SK-N-SH treated with all-trans-retinoic acid at 6 μM for 48 hours (cell line): ENCODE measurements around the gene SMARCA2.

Source experiments
- ATAC-seq: fragments of 200-7000 bp; cut with Tn5 transposase; 3 replicates; pipeline ENCODE4 v1.9.1; 2020; ENCODE audit warnings: mild to moderate bottlenecking, moderate library complexity
- ARNTL ChIP-seq: fragments of 450-650 bp; formaldehyde crosslinking; IDR thresholded peaks from 2 replicates; pipeline ENCODE4 v1.5.0; 2020; ENCODE audit warnings: low read depth, mild to moderate bottlenecking, moderate library complexity, borderline replicate concordance
- BACH2 ChIP-seq: fragments of 250-450 bp; sonication (Bioruptor Pico); IDR thresholded peaks from 2 replicates; pipeline ENCODE4 v1.9.0; 2021; ENCODE audit warnings: mild to moderate bottlenecking, borderline replicate concordance
- CSDC2 ChIP-seq: fragments of 250-450 bp; sonication (Bioruptor Pico); IDR thresholded peaks from 2 replicates; pipeline ENCODE4 v1.5.0; 2020; ENCODE audit warnings: mild to moderate bottlenecking, moderate library complexity
- ESRRG ChIP-seq: fragments of 250-450 bp; sonication (Bioruptor Pico); IDR thresholded peaks from 2 replicates; pipeline ENCODE4 v1.6.1; 2021; ENCODE audit warnings: mild to moderate bottlenecking
- GLIS3 ChIP-seq: fragments of 250-450 bp; sonication (Bioruptor Pico); IDR thresholded peaks from 2 replicates; pipeline ENCODE4 v1.5.0; 2020; ENCODE audit warnings: mild to moderate bottlenecking, moderate library complexity
- ISL1 ChIP-seq: fragments of 250-450 bp; sonication (Bioruptor Pico); IDR thresholded peaks from 2 replicates; pipeline ENCODE4 v2.1.2; 2022; ENCODE audit warnings: mild to moderate bottlenecking, moderate library complexity
- OSR1 ChIP-seq: fragments of 250-450 bp; sonication (Bioruptor Pico); IDR thresholded peaks from 2 replicates; pipeline ENCODE4 v1.8.0; 2022; ENCODE audit warnings: moderate library complexity, mild to moderate bottlenecking, inconsistent platforms
- PPARA ChIP-seq: fragments of 250-450 bp; sonication (Bioruptor Pico); IDR thresholded peaks from 2 replicates; pipeline ENCODE4 v1.5.0; 2020; ENCODE audit warnings: mild to moderate bottlenecking, borderline replicate concordance
- RARB ChIP-seq: fragments of 250-450 bp; sonication (Bioruptor Pico); IDR thresholded peaks from 2 replicates; pipeline ENCODE4 v1.8.0; 2021; ENCODE audit warnings: mild to moderate bottlenecking, moderate library complexity
- SNAI2 ChIP-seq: fragments of 250-450 bp; sonication (Bioruptor Pico); IDR thresholded peaks from 2 replicates; pipeline ENCODE4 v1.5.0; 2020; ENCODE audit warnings: mild to moderate bottlenecking, moderate library complexity
- TCF4 ChIP-seq: fragments of 250-450 bp; sonication (Bioruptor Pico); IDR thresholded peaks from 2 replicates; pipeline ENCODE4 v1.8.0; 2021; ENCODE audit warnings: mild to moderate bottlenecking, moderate library complexity, borderline replicate concordance
- ZC3H10 ChIP-seq: fragments of 250-450 bp; sonication (Bioruptor Pico); IDR thresholded peaks from 2 replicates; pipeline ENCODE4 v1.5.1; 2021; ENCODE audit warnings: mild to moderate bottlenecking, moderate library complexity
- ZFP3 ChIP-seq: fragments of 250-450 bp; sonication (Bioruptor Pico); IDR thresholded peaks from 2 replicates; pipeline ENCODE4 v1.5.0; 2020; ENCODE audit warnings: mild to moderate bottlenecking, moderate library complexity
- ZFP30 ChIP-seq: fragments of 450-650 bp; formaldehyde crosslinking; IDR thresholded peaks from 2 replicates; pipeline ENCODE4 v1.5.0; 2022; ENCODE audit warnings: mild to moderate bottlenecking, moderate library complexity
- ZNF565 ChIP-seq: fragments of 450-650 bp; formaldehyde crosslinking; conservative IDR thresholded peaks from 2 replicates; pipeline ENCODE4 v1.5.0; 2020; ENCODE audit warnings: low read depth, mild to moderate bottlenecking, moderate library complexity
- TF ChIP-seq, protein P1 (sequence below): fragments of 250-450 bp; sonication (Bioruptor Pico); IDR thresholded peaks from 2 replicates; pipeline ENCODE4 v1.5.1; 2021; ENCODE audit warnings: mild to moderate bottlenecking, moderate library complexity
- TF ChIP-seq, protein P2 (sequence below): fragments of 250-450 bp; sonication (Bioruptor Pico); IDR thresholded peaks from 2 replicates; pipeline ENCODE4 v1.5.0; 2020; ENCODE audit warnings: mild to moderate bottlenecking, moderate library complexity
- TF ChIP-seq, protein P3 (sequence below): fragments of 250-450 bp; sonication (Bioruptor Pico); IDR thresholded peaks from 2 replicates; pipeline ENCODE4 v1.8.0; 2020; ENCODE audit warnings: mild to moderate bottlenecking, moderate library complexity, borderline replicate concordance
- TF ChIP-seq, protein P4 (sequence below): fragments of 250-450 bp; sonication (Bioruptor Pico); IDR thresholded peaks from 2 replicates; pipeline ENCODE4 v1.5.1; 2020; ENCODE audit warnings: low read depth, mild to moderate bottlenecking, moderate library complexity

Gene SMARCA2

DNA sequence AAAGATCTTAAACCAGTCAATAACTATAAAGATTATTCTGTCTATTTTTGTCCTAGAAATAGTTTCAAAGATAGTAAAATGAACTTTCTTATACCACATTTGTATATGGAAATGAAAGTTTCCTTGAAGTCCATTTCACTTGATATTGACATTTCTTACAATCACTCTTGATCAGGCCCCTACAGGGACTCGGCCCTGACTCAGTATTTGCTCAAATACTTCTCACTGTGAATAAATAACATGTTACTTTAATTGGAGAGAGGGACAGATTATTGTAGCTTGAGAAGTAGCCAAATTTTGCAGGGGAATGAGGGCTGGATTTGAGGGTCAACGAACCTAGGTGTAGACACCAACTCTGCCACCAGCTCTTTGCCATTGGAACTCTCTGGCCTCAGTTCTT, 25.6 kb upstream of the SMARCA2 start:
- TF ChIP-seq ZC3H10 (no peak), ARNTL (no peak), ZFP30 (CRISPR knock-in tag) (no peak), RARB (CRISPR knock-in tag) (no peak), ZFP3 (CRISPR knock-in tag) (no peak), GLIS3 (no peak), CSDC2 (no peak), SNAI2 (CRISPR knock-in tag) (no peak), ISL1 (CRISPR knock-in tag) (no peak), ESRRG (CRISPR knock-in tag) (no peak), BACH2 (CRISPR knock-in tag) (no peak)
- TF ChIP-seq, protein P1, sequence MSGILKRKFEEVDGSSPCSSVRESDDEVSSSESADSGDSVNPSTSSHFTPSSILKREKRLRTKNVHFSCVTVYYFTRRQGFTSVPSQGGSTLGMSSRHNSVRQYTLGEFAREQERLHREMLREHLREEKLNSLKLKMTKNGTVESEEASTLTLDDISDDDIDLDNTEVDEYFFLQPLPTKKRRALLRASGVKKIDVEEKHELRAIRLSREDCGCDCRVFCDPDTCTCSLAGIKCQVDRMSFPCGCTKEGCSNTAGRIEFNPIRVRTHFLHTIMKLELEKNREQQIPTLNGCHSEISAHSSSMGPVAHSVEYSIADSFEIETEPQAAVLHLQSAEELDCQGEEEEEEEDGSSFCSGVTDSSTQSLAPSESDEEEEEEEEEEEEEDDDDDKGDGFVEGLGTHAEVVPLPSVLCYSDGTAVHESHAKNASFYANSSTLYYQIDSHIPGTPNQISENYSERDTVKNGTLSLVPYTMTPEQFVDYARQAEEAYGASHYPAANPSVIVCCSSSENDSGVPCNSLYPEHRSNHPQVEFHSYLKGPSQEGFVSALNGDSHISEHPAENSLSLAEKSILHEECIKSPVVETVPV (CRISPR knock-in tag): no peak
- TF ChIP-seq, protein P2, sequence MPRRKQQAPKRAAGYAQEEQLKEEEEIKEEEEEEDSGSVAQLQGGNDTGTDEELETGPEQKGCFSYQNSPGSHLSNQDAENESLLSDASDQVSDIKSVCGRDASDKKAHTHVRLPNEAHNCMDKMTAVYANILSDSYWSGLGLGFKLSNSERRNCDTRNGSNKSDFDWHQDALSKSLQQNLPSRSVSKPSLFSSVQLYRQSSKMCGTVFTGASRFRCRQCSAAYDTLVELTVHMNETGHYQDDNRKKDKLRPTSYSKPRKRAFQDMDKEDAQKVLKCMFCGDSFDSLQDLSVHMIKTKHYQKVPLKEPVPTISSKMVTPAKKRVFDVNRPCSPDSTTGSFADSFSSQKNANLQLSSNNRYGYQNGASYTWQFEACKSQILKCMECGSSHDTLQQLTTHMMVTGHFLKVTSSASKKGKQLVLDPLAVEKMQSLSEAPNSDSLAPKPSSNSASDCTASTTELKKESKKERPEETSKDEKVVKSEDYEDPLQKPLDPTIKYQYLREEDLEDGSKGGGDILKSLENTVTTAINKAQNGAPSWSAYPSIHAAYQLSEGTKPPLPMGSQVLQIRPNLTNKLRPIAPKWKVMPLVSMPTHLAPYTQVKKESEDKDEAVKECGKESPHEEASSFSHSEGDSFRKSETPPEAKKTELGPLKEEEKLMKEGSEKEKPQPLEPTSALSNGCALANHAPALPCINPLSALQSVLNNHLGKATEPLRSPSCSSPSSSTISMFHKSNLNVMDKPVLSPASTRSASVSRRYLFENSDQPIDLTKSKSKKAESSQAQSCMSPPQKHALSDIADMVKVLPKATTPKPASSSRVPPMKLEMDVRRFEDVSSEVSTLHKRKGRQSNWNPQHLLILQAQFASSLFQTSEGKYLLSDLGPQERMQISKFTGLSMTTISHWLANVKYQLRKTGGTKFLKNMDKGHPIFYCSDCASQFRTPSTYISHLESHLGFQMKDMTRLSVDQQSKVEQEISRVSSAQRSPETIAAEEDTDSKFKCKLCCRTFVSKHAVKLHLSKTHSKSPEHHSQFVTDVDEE: no peak
- no peak for ATAC-seq

DNA sequence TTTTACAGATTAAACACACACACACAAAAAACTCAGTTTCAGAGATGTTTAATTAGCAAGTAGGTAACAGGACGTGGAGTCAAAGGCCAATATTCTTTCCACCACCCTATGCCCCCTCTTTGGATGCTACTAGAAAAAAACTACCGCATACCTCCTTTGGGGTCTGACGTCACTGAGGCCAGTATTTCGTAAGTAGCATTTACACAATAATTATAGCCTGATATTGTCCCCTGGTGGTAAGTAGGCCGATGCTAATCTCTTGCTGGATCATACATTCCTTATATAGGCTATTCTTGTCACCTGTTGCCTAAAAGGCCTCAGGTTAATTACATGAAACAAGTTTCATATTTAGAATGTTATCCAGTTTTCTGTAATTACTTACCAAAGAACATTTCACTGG, 21.0 kb upstream of the SMARCA2 start:
- TF ChIP-seq ZFP30 (CRISPR knock-in tag) (no peak), ARNTL (no peak)
- no peak for ATAC-seq

DNA sequence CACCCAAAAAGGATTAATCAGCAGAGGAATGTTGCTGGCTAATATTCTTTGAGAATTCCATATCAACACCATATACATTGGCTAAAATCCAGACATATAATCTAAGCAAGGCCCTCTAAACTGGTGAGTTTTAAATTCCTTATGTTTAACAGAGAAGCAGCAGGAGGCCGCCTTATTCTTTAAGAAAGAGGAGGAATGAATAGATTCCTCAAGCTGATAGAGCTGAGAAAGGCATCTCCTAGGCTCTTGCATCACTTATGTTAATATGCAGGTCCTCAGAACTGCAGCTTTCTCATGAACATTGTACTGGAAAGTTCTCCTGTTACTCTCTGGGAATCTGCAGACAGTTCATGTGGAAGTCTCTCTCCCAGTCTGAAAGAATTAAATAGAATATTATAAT, 20.1 kb upstream of the SMARCA2 start:
- TF ChIP-seq PPARA (CRISPR knock-in tag) (no peak), ESRRG (CRISPR knock-in tag) (no peak), ZFP3 (CRISPR knock-in tag) (no peak), TCF4 (CRISPR knock-in tag) (no peak)
- ATAC-seq: no peak

DNA sequence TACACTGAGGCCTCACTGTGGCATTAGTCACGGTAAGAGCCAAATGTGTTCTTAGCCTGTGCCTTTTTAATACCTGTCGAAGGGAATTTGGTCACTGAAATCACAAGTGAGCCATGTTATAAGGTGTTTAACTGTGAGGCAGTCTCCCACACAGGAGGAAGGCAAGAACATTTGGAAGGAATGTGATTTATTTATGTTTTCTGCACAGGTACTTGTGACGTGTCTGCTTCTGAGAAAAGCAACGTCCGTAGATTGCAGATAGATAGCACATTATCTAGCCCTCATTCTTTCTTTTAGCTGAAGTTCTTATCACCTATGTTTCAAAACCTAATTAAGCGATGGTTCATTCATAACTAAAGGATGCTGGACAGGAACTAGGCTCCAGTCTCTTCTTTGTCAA, 19.0 kb upstream of the SMARCA2 start:
- no peak for ATAC-seq
- TF ChIP-seq ISL1 (CRISPR knock-in tag) (no peak), ESRRG (CRISPR knock-in tag) (no peak), ZFP3 (CRISPR knock-in tag) (no peak), CSDC2 (no peak), ZNF565 (CRISPR knock-in tag) (no peak), SNAI2 (CRISPR knock-in tag) (no peak), GLIS3 (no peak), OSR1 (CRISPR knock-in tag) (no peak), ZC3H10 (no peak), TCF4 (CRISPR knock-in tag) (no peak), BACH2 (CRISPR knock-in tag) (no peak)
- TF ChIP-seq, protein P2: no peak
- TF ChIP-seq, protein P3, sequence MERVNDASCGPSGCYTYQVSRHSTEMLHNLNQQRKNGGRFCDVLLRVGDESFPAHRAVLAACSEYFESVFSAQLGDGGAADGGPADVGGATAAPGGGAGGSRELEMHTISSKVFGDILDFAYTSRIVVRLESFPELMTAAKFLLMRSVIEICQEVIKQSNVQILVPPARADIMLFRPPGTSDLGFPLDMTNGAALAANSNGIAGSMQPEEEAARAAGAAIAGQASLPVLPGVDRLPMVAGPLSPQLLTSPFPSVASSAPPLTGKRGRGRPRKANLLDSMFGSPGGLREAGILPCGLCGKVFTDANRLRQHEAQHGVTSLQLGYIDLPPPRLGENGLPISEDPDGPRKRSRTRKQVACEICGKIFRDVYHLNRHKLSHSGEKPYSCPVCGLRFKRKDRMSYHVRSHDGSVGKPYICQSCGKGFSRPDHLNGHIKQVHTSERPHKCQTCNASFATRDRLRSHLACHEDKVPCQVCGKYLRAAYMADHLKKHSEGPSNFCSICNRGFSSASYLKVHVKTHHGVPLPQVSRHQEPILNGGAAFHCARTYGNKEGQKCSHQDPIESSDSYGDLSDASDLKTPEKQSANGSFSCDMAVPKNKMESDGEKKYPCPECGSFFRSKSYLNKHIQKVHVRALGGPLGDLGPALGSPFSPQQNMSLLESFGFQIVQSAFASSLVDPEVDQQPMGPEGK (CRISPR knock-in tag): no peak
- TF ChIP-seq, protein P4, sequence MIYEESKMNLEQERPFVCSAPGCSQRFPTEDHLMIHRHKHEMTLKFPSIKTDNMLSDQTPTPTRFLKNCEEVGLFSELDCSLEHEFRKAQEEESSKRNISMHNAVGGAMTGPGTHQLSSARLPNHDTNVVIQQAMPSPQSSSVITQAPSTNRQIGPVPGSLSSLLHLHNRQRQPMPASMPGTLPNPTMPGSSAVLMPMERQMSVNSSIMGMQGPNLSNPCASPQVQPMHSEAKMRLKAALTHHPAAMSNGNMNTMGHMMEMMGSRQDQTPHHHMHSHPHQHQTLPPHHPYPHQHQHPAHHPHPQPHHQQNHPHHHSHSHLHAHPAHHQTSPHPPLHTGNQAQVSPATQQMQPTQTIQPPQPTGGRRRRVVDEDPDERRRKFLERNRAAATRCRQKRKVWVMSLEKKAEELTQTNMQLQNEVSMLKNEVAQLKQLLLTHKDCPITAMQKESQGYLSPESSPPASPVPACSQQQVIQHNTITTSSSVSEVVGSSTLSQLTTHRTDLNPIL (CRISPR knock-in tag): no peak
- TF ChIP-seq, protein P1 (CRISPR knock-in tag): no peak
